Measurements from ENCODE around the gene MPLKIP.
A peak's percentile ranks its signal among the peaks of the same experiment; 100 is the strongest.
"Not testable (repeated sequence)": the region's sequence is repeated elsewhere in the genome, so short reads cannot be mapped to it uniquely, and the experiment has no call there.

MPLKIP gene

GRCh38 chr7:40134428-40135316, at the start of gene MPLKIP, which contains the start of gene SUGCT:
MPLKIP (minus strand) TSS chr7:40134622; CDS start chr7:40134567, 55 bp downstream.
SUGCT (plus strand) TSS chr7:40135005.
- DNase-seq (ENCODE audit: low spot score) = peak; percentile 91

GRCh38 chr7:40182452-40182851, 48.0 kb upstream of the MPLKIP start:
- DNase-seq (ENCODE audit: low spot score) = no peak

- no peak for DNase-seq (ENCODE audit: low spot score)
Measured at GRCh38 chr7:40177071-40177470, 42.6 kb upstream of the MPLKIP start.

GRCh38 chr7:40175725-40176510, 41.5 kb upstream of the MPLKIP start:
- no peak for DNase-seq (ENCODE audit: low spot score)

GRCh38 chr7:40175256-40175655, 40.8 kb upstream of the MPLKIP start:
- not testable (repeated sequence) for DNase-seq (ENCODE audit: low spot score)

GRCh38 chr7:40173121-40173520, 38.7 kb upstream of the MPLKIP start:
- DNase-seq (ENCODE audit: low spot score) = not testable (repeated sequence)

GRCh38 chr7:40168266-40168665, 33.8 kb upstream of the MPLKIP start:
- not testable (repeated sequence) for DNase-seq (ENCODE audit: low spot score)

- DNase-seq (ENCODE audit: low spot score) = no peak
Measured at GRCh38 chr7:40167291-40167690, 32.9 kb upstream of the MPLKIP start.

GRCh38 chr7:40165216-40165615, 30.8 kb upstream of the MPLKIP start:
- DNase-seq (ENCODE audit: low spot score) = no peak

- no peak for DNase-seq (ENCODE audit: low spot score)
Measured at GRCh38 chr7:40162516-40162915, 28.1 kb upstream of the MPLKIP start.

GRCh38 chr7:40156988-40157387, 22.6 kb upstream of the MPLKIP start:
- DNase-seq (ENCODE audit: low spot score) = no peak

GRCh38 chr7:40151504-40151903, 17.1 kb upstream of the MPLKIP start:
- no peak for DNase-seq (ENCODE audit: low spot score)

- no peak for DNase-seq (ENCODE audit: low spot score)
Measured at GRCh38 chr7:40148671-40149070, 14.2 kb upstream of the MPLKIP start.

GRCh38 chr7:40148247-40148580, 13.8 kb upstream of the MPLKIP start:
- DNase-seq (ENCODE audit: low spot score) = not testable (repeated sequence)

GRCh38 chr7:40147371-40148246, 13.2 kb upstream of the MPLKIP start:
- no peak for DNase-seq (ENCODE audit: low spot score)

GRCh38 chr7:40145596-40146130, 11.2 kb upstream of the MPLKIP start:
- DNase-seq (ENCODE audit: low spot score) = not testable (repeated sequence)

- DNase-seq (ENCODE audit: low spot score) = not testable (repeated sequence)
Measured at GRCh38 chr7:40141916-40142315, 7.5 kb upstream of the MPLKIP start.

GRCh38 chr7:40139891-40140290, 5.5 kb upstream of the MPLKIP start:
- not testable (repeated sequence) for DNase-seq (ENCODE audit: low spot score)

- DNase-seq (ENCODE audit: low spot score) = no peak
Measured at GRCh38 chr7:40138973-40139372, 4.6 kb upstream of the MPLKIP start.

GRCh38 chr7:40137563-40137962, 3.1 kb upstream of the MPLKIP start:
- no peak for DNase-seq (ENCODE audit: low spot score)

GRCh38 chr7:40135317-40135610, 842 bp upstream of the MPLKIP start:
- no peak for DNase-seq (ENCODE audit: low spot score)

Data from ecto neural progenitor cell (in vitro differentiated cells).